Ascending aorta (tissue), 2 donors: ENCODE measurements around the gene NPFF. TPM values are rescaled to one million over a fixed set of nuclear protein-coding genes. Genes with fewer than 3 reads are reported as not detected.

Source experiments
- DNase-seq, 2 donors: peaks; one replicate each; pipeline ENCODE4 v3.0.0-alpha.2; 2019; ENCODE audit warnings: low spot score in 2 of 2
- H3K27ac ChIP-seq, 2 donors: fragments of 200-600 bp; sonication (generic); one replicate each; pipeline ENCODE4 v1.5.1; 2016 to 2017; ENCODE audit warnings: mild to moderate bottlenecking in 1 of 2
- H3K27me3 ChIP-seq: fragments of 200-600 bp; sonication (generic); one replicate; pipeline ENCODE4 v1.5.1; 2017
- H3K36me3 ChIP-seq, 2 donors: fragments of 200-600 bp; sonication (generic); one replicate each; pipeline ENCODE4 v1.5.1; 2016
- H3K4me1 ChIP-seq, 2 donors: fragments of 200-600 bp; sonication (generic); one replicate each; pipeline ENCODE4 v1.5.1; 2016 to 2017; ENCODE audit warnings: mild to moderate bottlenecking in 1 of 2
- H3K4me3 ChIP-seq, 2 donors: fragments of 200-600 bp; sonication (generic); one replicate each; pipeline ENCODE4 v1.5.1; 2016 to 2017; ENCODE audit warnings: mild to moderate bottlenecking in 1 of 2
- H3K9me3 ChIP-seq, 2 donors: fragments of 200-600 bp; sonication (generic); one replicate each; pipeline ENCODE4 v1.5.1; 2016
- CTCF ChIP-seq, 3 experiments: fragments of 200-600 bp in 2 of 3; fragments of 450-650 bp in 1 of 3; sonication (generic) in 2 of 3; IDR thresholded peaks; one replicate each; pipeline ENCODE4 v1.5.1; 2016 to 2019; ENCODE audit warnings: antibody characterized with exemption in 3 of 3, mild to moderate bottlenecking in 1 of 3, moderate library complexity in 1 of 3
- intact Hi-C: fragments of 100-400 bp; cut with DNase I; formaldehyde crosslinking; loops from one replicate; pipeline ENCODE4 v1.15.1; 2023
- total RNA-seq: library from RNA; depleted of rRNA; stranded (reverse); fragments of >200 nt; gene quantifications from one replicate; pipeline ENCODE4 v1.1.0, GENCODE V29; 2016

The NPFF gene
- total RNA-seq, 1 donor from 2014 or later, result 2.8 TPM

GRCh38 chr12:53478865-53479264 is 28.4 kb downstream of the NPFF start:
- Histone ChIP-seq H3K4me1 (no peaks in the 10 kb centered on the region), H3K27ac (peak overlapping the region; percentile 45 to 62), H3K9me3 (no peaks in the 10 kb centered on the region), H3K27me3 (no peaks in the 10 kb centered on the region), H3K36me3 (peaks cover 83 to 92% of the 10 kb centered on the region in 2 donors), H3K4me3 (no peak overlapping the region)
- TF ChIP-seq CTCF (IDR thresholded peaks at IDR 0.05), result no peak
- DNase-seq, result no peak
- intact Hi-C loops, result loop anchor here (2.0 kb wide), 1 partner anchor 30 kb away; no protein-coding TSS in a partner anchor

- Histone ChIP-seq H3K4me3 (no peak overlapping the region), H3K27ac (peak overlapping the region in 1 of 2 donors; percentile 39), H3K4me1 (no peaks in the 10 kb centered on the region), H3K9me3 (no peaks in the 10 kb centered on the region), H3K36me3 (peaks cover 80 to 92% of the 10 kb centered on the region in 2 donors), H3K27me3 (no peaks in the 10 kb centered on the region)
- no peak for DNase-seq
- intact Hi-C loops, result no loop called here
- TF ChIP-seq CTCF (IDR thresholded peaks at IDR 0.05), result peak in 1 of 3 experiments; percentile 22
Observed at GRCh38 chr12:53476769-53477209, 30.5 kb downstream of the NPFF start.

- H3K4me3 ChIP-seq, result no peak overlapping the region
- peaks cover 81 to 92% of the 10 kb centered on the region in 2 donors for H3K36me3 ChIP-seq
- peak overlapping the region; percentile 14 to 40 for H3K27ac ChIP-seq
Observed at GRCh38 chr12:53474819-53475218, 32.5 kb downstream of the NPFF start.

GRCh38 chr12:53474077-53474476 is 33.2 kb downstream of the NPFF start:
- Histone ChIP-seq H3K4me3 (no peak overlapping the region), H3K4me1 (no peaks in the 10 kb centered on the region), H3K27ac (no peak overlapping the region), H3K36me3 (peaks cover 82 to 94% of the 10 kb centered on the region in 2 donors), H3K27me3 (no peaks in the 10 kb centered on the region), H3K9me3 (no peaks in the 10 kb centered on the region)
- DNase-seq, result no peak
- TF ChIP-seq CTCF (IDR thresholded peaks at IDR 0.05), result no peak
- intact Hi-C loops, result no loop called here

More at GRCh38 chr12:53474819-53475218, 32.5 kb downstream of the NPFF start:
- Histone ChIP-seq H3K4me1 (no peaks in the 10 kb centered on the region), H3K9me3 (no peaks in the 10 kb centered on the region), H3K27me3 (no peaks in the 10 kb centered on the region)
- DNase-seq, result no peak
- intact Hi-C loops, result no loop called here
- no peak for TF ChIP-seq CTCF (IDR thresholded peaks at IDR 0.05)

GRCh38 chr12:53472056-53472582 is 35.2 kb downstream of the NPFF start:
- no peak for DNase-seq
- intact Hi-C loops, result no loop called here
- Histone ChIP-seq H3K27me3 (no peaks in the 10 kb centered on the region), H3K4me1 (no peaks in the 10 kb centered on the region), H3K9me3 (no peaks in the 10 kb centered on the region), H3K36me3 (peaks cover 88 to 100% of the 10 kb centered on the region in 2 donors), H3K4me3 (no peak overlapping the region), H3K27ac (no peak overlapping the region)
- no peak for TF ChIP-seq CTCF (IDR thresholded peaks at IDR 0.05)
